WTC11 (cell line): ENCODE measurements around the gene VWF.

ENCODE experiments used
- CBFB ChIP-seq: sonication (generic); formaldehyde crosslinking; IDR thresholded peaks from 2 replicates; pipeline ENCODE4 v1.8.1; 2022; ENCODE audit warnings: mild to moderate bottlenecking, low read depth, missing genetic modification reagents
- CREB1 ChIP-seq: sonication (generic); formaldehyde crosslinking; IDR thresholded peaks from 2 replicates; pipeline ENCODE4 v1.8.0; 2023; ENCODE audit warnings: mild to moderate bottlenecking, missing genetic modification reagents
- CTCF ChIP-seq: fragments of 200-600 bp; IDR thresholded peaks from 2 replicates; pipeline ENCODE4 v1.8.0; 2022; ENCODE audit warnings: antibody characterized with exemption
- ELF4 ChIP-seq: sonication (generic); formaldehyde crosslinking; IDR thresholded peaks from 2 replicates; pipeline ENCODE4 v1.8.1; 2022; ENCODE audit warnings: low read depth, mild to moderate bottlenecking, moderate library complexity, missing genetic modification reagents
- GABPB1 ChIP-seq: sonication (generic); formaldehyde crosslinking; IDR thresholded peaks from 2 replicates; pipeline ENCODE4 v1.8.1; 2023; ENCODE audit warnings: mild to moderate bottlenecking, missing genetic modification reagents
- HMGXB4 ChIP-seq: sonication (generic); formaldehyde crosslinking; IDR thresholded peaks from 2 replicates; pipeline ENCODE4 v1.8.1; 2023; ENCODE audit warnings: mild to moderate bottlenecking, moderate library complexity, missing genetic modification reagents
- NR3C1 ChIP-seq: sonication (generic); formaldehyde crosslinking; conservative IDR thresholded peaks from 2 replicates; pipeline ENCODE4 v1.8.1; 2023; ENCODE audit warnings: low read depth, mild to moderate bottlenecking, missing genetic modification reagents
- SP1 ChIP-seq: sonication (generic); formaldehyde crosslinking; conservative IDR thresholded peaks from 2 replicates; pipeline ENCODE4 v1.8.1; 2022; ENCODE audit warnings: missing genetic modification reagents
- TCF7 ChIP-seq: sonication (generic); formaldehyde crosslinking; IDR thresholded peaks from 2 replicates; pipeline ENCODE4 v1.8.0; 2022; ENCODE audit warnings: mild to moderate bottlenecking, low read depth, missing genetic modification reagents, moderate library complexity
- ZBTB21 ChIP-seq: sonication (generic); formaldehyde crosslinking; IDR thresholded peaks from 2 replicates; pipeline ENCODE4 v1.8.1; 2023; ENCODE audit warnings: mild to moderate bottlenecking, missing genetic modification reagents, borderline replicate concordance
- TF ChIP-seq, protein P1 (sequence below): sonication (generic); formaldehyde crosslinking; conservative IDR thresholded peaks from 2 replicates; pipeline ENCODE4 v1.8.1; 2022; ENCODE audit warnings: mild to moderate bottlenecking, missing genetic modification reagents
- TF ChIP-seq, protein P2 (sequence below): sonication (generic); formaldehyde crosslinking; IDR thresholded peaks from 2 replicates; pipeline ENCODE4 v1.8.1; 2023; ENCODE audit warnings: mild to moderate bottlenecking, missing genetic modification reagents, borderline replicate concordance

- no peak for TF ChIP-seq TCF7 (CRISPR knock-in tag)
- no peak for TF ChIP-seq ZBTB21
- no peak for TF ChIP-seq ELF4
- no peak for TF ChIP-seq CBFB
- TF ChIP-seq, protein P1, sequence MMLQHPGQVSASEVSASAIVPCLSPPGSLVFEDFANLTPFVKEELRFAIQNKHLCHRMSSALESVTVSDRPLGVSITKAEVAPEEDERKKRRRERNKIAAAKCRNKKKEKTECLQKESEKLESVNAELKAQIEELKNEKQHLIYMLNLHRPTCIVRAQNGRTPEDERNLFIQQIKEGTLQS (CRISPR knock-in tag), result no peak
- TF ChIP-seq CREB1, result no peak
- no peak for TF ChIP-seq SP1 (CRISPR knock-in tag)
- TF ChIP-seq CTCF, result no peak
- TF ChIP-seq, protein P2, sequence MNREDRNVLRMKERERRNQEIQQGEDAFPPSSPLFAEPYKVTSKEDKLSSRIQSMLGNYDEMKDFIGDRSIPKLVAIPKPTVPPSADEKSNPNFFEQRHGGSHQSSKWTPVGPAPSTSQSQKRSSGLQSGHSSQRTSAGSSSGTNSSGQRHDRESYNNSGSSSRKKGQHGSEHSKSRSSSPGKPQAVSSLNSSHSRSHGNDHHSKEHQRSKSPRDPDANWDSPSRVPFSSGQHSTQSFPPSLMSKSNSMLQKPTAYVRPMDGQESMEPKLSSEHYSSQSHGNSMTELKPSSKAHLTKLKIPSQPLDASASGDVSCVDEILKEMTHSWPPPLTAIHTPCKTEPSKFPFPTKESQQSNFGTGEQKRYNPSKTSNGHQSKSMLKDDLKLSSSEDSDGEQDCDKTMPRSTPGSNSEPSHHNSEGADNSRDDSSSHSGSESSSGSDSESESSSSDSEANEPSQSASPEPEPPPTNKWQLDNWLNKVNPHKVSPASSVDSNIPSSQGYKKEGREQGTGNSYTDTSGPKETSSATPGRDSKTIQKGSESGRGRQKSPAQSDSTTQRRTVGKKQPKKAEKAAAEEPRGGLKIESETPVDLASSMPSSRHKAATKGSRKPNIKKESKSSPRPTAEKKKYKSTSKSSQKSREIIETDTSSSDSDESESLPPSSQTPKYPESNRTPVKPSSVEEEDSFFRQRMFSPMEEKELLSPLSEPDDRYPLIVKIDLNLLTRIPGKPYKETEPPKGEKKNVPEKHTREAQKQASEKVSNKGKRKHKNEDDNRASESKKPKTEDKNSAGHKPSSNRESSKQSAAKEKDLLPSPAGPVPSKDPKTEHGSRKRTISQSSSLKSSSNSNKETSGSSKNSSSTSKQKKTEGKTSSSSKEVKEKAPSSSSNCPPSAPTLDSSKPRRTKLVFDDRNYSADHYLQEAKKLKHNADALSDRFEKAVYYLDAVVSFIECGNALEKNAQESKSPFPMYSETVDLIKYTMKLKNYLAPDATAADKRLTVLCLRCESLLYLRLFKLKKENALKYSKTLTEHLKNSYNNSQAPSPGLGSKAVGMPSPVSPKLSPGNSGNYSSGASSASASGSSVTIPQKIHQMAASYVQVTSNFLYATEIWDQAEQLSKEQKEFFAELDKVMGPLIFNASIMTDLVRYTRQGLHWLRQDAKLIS (CRISPR knock-in tag), result no peak
- no peak for TF ChIP-seq HMGXB4
- TF ChIP-seq NR3C1 (CRISPR knock-in tag), result no peak
- no peak for TF ChIP-seq GABPB1 (CRISPR knock-in tag)
Observed at GRCh38 chr12:5927732-5928516, 196.5 kb downstream of the VWF start.
